Body of pancreas (tissue), 4 donors: Measurements from ENCODE around the gene WFS1.

Source experiments
- CTCF ChIP-seq, 7 experiments: fragments of 450-650 bp in 4 of 7; fragments of 200-600 bp in 3 of 7; sonication (generic) in 3 of 7; IDR thresholded peaks; one replicate each; pipeline ENCODE4 v1.5.1; 2016 to 2019; ENCODE audit warnings: antibody characterized with exemption in 7 of 7
- POLR2A ChIP-seq, 3 donors: fragments of 450-650 bp; IDR thresholded peaks; one replicate each; pipeline ENCODE4 v1.6.1; 2016; ENCODE audit warnings: antibody characterized with exemption in 3 of 3, mild to moderate bottlenecking in 2 of 3

- TF ChIP-seq CTCF (IDR thresholded peaks at IDR 0.05) (no peak), POLR2A (IDR thresholded peaks at IDR 0.05) (no peak)
These were observed 51.7 kb downstream of the WFS1 start for GRCh38 chr4:6321361-6321760.
